Fibroblast of villous mesenchyme (primary cell): ENCODE measurements around the gene OSM. TPM values are rescaled to one million over a fixed set of nuclear protein-coding genes. Genes with fewer than 3 reads are reported as not detected.

Experiments
- DNase-seq: peaks from one replicate; pipeline ENCODE4 v3.0.0-alpha.2; 2010; ENCODE audit warnings: low read depth
- H3K4me3 ChIP-seq: 2 replicates; pipeline ENCODE4 v1.5.1; 2011; ENCODE audit warnings: low read depth, mild to moderate bottlenecking, low read length
- CTCF ChIP-seq: IDR thresholded peaks from 2 replicates; pipeline ENCODE4 v1.5.1; 2012; ENCODE audit warnings: low read depth, mild to moderate bottlenecking, low read length; ENCODE audit not compliant: insufficient read depth
- total RNA-seq: library from RNA; depleted of rRNA; stranded (reverse); fragments of >200 nt; gene quantifications from 2 replicates; pipeline ENCODE4 v1.2.3, GENCODE V29; 2012

OSM gene
- total RNA-seq, 1 donor: 0.43 TPM

DNA sequence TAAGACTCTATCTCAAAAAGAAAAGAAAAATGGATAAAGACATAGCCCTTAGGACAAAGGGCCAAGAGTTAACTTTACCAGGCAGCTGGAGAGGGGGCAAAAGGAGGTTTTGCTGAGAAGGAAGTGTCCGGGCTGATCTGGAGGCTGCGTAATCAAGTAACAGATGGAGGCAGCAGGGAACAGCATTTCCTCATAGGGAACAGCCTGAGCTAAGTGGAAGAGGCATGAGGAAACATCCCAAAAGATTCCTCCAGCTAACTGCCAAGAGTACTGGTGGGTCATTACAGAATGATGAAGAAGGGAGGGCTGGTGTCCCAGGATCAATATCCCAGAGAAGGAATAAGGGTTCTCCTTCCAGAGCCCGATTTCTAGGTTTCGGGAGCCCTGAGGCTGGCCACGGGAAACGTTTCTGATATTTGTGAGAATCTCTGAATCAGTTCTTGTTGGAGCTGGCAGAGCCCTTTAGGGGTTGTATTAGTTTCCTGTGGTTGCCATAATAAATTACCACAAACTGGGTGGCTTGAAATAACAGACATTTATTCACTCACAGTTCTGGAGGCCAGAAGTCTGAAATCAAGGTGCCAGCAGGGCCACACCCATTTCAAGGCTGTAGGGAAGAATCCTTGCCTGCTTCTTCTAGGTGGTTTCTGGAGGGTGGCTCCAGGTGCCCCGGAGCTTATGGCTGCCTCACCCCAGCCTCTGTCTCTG, 41.3 kb downstream of the OSM start:
- no peak overlapping the region for H3K4me3 ChIP-seq
- no peak for TF ChIP-seq CTCF
- DNase-seq: no peak

GRCh38 chr22:30224161-30224857, 42.3 kb downstream of the OSM start:
- no peak for TF ChIP-seq CTCF
- DNase-seq: peak; percentile 71
- no peak overlapping the region for H3K4me3 ChIP-seq

DNA sequence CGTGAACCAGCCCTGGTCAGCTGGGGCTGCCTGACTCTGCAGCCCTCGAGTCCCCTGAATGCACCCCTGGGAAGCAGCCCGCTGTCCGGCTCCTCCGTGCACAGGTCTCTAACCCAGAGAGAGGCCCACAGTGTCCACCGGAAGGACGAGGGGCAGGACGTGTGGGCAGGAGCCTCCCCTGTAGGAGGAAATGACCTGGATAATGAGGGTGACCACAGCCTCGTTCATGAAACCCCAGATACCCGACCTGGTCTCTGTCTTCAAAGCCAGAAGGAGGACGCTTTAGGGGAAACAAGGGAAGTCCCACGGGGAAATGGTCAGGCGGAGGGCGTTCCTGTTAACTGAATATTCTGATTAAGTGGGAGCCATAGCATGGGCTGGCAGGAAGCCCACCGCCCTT, 43.3 kb downstream of the OSM start:
- TF ChIP-seq CTCF: no peak
- H3K4me3 ChIP-seq: no peak overlapping the region
- DNase-seq: no peak

- DNase-seq: no peak
- no peak overlapping the region for H3K4me3 ChIP-seq
- TF ChIP-seq CTCF: no peak
Measured at GRCh38 chr22:30222321-30222720, 44.3 kb downstream of the OSM start.

DNA sequence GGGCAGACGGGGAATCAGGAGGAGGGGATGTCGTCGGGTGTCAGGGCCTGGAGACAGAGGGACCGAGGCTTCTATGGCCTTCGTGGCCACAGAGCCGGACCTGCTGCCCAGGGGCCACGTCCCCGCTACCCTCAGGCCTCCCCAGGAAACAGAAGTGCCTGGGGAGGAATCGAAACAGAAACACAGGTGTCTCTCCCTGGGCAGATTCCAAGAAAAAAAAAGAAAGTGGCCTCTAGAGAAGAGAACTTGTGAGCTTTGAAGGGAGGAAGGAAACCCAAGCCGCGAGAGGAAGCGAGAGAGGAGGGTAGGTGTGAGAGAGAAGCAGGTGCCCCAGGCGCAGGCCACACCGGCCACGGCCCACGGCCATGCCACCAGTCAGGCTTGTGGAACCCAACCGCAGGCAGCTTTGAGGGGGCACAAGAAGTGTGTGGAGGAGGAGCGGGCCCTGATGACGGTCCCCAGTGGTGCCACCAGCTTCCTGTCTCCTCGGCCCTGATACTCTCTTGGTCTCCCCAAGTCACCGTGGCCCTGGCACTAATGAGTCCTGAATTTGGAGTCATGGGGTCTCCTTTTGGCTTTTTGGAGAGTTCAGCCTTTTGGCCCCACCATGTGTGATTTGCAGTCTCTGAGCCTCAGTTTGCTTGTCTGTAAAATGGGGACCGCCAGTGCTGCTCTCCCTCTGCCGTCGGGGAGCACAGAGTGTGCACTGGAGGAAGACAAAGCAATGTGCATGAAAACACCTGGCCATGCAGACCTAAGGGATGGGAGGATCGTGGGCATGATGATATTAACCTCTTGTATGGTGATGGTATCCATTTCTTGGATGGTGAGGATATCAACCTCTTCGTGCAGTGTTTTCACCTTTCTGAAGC, 45.3 kb downstream of the OSM start:
- TF ChIP-seq CTCF: no peak
- no peak overlapping the region for H3K4me3 ChIP-seq
- DNase-seq: no peak

- DNase-seq: no peak
- no peak for TF ChIP-seq CTCF
- H3K4me3 ChIP-seq: no peak overlapping the region
Measured at GRCh38 chr22:30220338-30221012, 46.2 kb downstream of the OSM start.
